HL-60 (cell line): ENCODE measurements around the gene GOLGA3.

ENCODE experiments used
- CTCF ChIP-seq: IDR thresholded peaks from one replicate; pipeline ENCODE4 v1.5.1; 2011; ENCODE audit warnings: low read length, control low read depth, inconsistent platforms; ENCODE audit not compliant: insufficient read depth
- POLR2AphosphoS5 ChIP-seq: IDR thresholded peaks from 2 replicates; pipeline ENCODE4 v1.6.1; 2012; ENCODE audit warnings: low read depth
- SPI1 ChIP-seq: IDR thresholded peaks from 2 replicates; pipeline ENCODE4 v1.6.1; 2012; ENCODE audit warnings: low read depth, mild to moderate bottlenecking, borderline replicate concordance

DNA sequence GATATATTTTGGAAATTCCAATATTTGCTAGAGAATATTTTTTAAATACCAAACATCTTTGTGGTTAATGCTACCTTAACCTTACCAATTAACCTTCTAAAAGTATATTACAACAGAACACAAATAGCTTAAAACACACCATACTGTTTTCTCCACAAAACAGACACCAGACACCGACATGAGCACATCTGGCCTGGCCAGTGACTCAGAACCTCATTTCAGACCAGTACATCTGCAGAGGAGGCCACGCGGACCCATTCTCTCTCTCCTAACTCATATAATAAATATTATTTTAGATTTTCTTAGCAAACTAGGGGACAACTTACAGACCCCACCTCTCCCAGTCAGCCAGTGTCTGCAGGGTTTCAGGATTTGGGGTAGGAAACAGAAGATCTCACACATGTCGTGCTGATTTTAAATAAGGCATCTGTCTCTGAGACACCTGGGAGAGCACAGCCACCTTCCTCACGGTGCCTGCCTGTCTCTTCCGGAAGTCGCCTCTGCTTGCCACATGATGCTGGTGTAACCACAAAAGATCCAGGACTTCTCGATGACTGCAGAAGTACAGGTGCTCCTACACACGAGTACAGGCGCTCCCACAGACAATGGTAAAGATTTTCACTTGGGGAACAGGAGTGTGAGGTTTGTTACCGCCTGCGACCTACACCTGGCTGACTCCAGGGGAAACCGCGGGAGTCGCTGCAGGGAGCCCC lies 57.4 kb downstream of the GOLGA3 start:
- TF ChIP-seq CTCF = no peak
- peak; percentile 82 for TF ChIP-seq POLR2AphosphoS5
- TF ChIP-seq SPI1 = no peak
